Measurements from ENCODE around the gene CHD8.

Gene CHD8

DNA sequence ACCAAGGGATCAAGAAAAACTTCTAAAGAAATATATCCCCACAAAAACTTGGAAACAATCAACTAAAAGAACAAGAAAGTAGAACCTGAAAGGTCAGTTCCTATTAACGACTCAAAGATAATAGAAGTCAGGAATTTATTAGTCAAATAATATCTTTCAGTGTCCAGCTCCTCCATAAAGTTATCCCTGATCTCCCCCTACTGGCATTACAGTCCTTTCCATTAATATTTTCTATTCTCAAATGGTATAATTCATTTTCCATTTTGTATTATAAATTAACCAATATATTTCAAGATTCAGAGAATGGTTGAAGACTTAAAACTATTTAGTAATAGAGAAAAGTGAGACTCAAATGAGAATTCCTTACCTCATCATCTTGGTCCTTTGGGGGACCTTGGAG, 60.5 kb downstream of the CHD8 start:
- in situ Hi-C loops (cut with MboI; ENCODE audit: low sequenced_read_pairs, unreplicated experiment) = no loop called here
- DNase-seq (ENCODE audit: low spot score) = no peak
- TF ChIP-seq, protein P1, sequence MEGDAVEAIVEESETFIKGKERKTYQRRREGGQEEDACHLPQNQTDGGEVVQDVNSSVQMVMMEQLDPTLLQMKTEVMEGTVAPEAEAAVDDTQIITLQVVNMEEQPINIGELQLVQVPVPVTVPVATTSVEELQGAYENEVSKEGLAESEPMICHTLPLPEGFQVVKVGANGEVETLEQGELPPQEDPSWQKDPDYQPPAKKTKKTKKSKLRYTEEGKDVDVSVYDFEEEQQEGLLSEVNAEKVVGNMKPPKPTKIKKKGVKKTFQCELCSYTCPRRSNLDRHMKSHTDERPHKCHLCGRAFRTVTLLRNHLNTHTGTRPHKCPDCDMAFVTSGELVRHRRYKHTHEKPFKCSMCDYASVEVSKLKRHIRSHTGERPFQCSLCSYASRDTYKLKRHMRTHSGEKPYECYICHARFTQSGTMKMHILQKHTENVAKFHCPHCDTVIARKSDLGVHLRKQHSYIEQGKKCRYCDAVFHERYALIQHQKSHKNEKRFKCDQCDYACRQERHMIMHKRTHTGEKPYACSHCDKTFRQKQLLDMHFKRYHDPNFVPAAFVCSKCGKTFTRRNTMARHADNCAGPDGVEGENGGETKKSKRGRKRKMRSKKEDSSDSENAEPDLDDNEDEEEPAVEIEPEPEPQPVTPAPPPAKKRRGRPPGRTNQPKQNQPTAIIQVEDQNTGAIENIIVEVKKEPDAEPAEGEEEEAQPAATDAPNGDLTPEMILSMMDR (IDR thresholded peaks at IDR 0.05; ENCODE audit: borderline replicate concordance, control extremely low read depth, extremely low read depth, insufficient read depth, missing control alignments) = no peak

DNA sequence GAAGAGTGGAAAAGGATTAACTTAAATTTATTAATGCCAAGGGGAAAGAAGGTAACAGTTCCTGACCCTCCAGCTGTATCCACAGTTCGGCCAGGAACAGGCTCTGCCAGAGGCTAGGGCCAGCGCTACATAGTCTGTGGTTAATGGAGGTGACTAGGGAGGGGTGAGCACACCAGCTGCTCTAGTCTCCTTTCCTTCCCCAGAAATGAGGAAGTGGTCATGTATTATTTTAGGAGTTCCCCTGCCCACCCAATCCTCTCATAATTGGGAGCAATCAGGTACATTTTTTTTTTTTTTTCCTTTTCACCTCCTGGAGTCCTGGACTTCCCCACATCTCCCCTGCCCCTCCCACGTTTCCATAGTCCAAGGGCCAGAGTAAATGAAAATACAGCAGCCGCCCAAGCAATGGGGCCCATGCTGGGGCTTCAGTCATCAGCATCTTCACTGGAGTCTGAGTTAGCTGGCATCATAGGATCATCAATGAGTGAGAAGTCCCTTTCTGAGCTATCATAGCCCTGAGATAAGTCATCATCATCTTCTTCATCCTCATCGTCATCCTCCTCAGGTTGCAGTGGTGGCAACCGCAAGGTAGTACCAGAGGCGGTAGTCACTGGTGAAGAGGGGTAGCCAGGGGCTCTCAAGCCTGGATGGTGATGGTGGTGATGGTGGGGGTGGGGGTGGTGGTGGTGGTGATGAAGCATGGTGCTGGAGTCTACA, 70.6 kb downstream of the CHD8 start:
- peak; percentile 56 for DNase-seq (ENCODE audit: low spot score)
- TF ChIP-seq, protein P1 (IDR thresholded peaks at IDR 0.05; ENCODE audit: borderline replicate concordance, control extremely low read depth, extremely low read depth, insufficient read depth, missing control alignments) = no peak
- in situ Hi-C loops (cut with MboI; ENCODE audit: low sequenced_read_pairs, unreplicated experiment) = no loop called here

DNA sequence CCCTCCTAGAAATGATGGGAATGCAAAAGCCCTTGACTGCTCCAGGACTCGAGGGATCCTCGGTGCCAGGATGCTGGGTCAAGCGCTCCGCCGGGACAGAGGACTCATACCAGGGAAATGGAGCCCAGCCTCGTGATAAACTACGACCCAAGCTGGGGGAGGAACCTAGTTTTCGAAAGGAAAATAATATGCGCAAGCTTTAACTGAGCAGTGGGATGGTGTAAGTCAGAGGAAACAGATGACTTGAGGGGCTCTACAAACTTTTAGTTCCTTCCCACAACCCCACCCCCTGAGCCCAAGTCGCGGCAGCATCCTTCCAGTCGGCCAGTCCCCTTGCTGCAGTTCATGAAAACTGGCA, 71.5 kb downstream of the CHD8 start:
- in situ Hi-C loops (cut with MboI; ENCODE audit: low sequenced_read_pairs, unreplicated experiment) = no loop called here
- DNase-seq (ENCODE audit: low spot score) = no peak
- TF ChIP-seq, protein P1 (IDR thresholded peaks at IDR 0.05; ENCODE audit: borderline replicate concordance, control extremely low read depth, extremely low read depth, insufficient read depth, missing control alignments) = no peak

DNA sequence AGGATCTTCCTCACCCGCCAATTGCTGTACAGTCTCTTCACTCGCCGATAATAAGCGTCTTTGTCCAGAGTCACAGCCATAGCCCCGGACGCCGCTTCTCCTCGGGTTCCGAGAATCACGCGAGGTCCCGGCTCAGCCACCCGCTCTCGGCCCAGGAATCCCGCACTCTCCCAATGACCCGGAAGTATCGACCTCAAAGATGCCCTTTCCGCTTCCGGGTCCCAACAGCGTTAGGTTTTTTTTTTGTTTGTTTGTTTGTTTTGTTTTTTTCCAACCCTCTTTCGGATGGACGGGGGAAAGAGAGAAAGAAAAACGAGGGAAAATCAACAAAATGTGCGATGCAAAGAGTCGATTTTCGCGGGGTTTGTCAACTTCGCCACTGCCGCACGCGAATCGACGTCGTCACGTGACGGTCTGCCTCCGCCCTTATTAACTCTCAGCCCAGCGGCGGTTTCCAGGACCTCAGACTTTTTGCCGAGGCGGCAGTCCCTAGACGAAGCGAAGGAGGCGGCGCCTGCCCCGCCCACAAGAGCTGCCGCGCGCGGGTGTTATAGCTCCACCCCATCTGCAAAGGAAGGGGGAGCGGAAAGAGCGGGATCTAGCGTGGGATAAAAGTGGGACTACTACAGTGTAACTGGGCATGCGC, 72.0 kb downstream of the CHD8 start, which contains the start of gene SUPT16H:
Gene SUPT16H (minus strand): TSS at position 172 of the 646 bp plus-strand sequence. CDS start 92 bp downstream, at position 80.
- in situ Hi-C loops (cut with MboI; ENCODE audit: low sequenced_read_pairs, unreplicated experiment) = no loop called here
- peak; percentile 90 for DNase-seq (ENCODE audit: low spot score)
- TF ChIP-seq, protein P1 (IDR thresholded peaks at IDR 0.05; ENCODE audit: borderline replicate concordance, control extremely low read depth, extremely low read depth, insufficient read depth, missing control alignments) = no peak

DNA sequence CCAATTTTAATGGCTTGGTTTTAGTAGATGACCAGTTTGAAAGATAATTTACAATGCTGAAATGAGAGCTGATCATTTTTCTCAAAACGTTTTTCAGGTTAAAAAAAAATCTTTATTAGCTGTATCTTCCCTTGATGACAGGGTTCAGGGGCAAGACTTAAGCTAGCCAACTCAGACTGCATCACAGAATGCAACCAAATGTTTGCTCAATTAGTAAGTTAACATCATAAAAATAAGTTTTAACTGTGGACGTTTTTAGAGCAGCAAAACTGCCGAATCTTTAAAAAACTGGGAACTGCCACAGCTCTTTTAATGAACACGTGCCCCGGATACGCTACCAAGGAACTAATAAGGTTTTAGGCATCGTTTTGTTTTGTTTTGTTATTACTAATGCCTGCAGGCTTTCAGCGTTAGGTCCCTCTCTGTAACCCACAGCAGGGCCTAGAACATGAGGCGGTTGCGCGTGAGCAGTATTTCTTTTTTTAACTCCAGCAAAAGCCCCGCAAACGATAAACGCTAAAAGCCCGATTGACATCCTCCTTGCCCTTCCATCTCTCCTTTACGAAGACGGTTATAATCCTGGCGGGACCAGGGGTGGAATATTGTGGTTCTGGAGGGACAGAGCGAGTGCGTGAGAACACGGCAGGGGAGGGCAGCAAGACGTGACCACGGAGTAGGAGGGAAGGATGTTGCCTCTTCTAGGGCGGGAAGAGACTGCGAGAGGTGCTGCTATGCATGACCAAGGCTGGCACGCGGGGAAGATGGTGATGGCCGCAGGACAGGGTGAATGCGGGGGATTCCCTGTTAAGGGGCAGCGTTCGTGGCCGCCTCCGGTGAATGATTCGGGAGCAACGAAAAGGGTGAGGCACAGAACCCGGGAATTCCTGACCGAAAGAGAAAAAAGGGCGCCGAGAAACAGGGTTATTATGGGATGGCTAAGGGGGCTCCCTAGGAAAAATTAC, 72.8 kb downstream of the CHD8 start:
- TF ChIP-seq, protein P1 (IDR thresholded peaks at IDR 0.05; ENCODE audit: borderline replicate concordance, control extremely low read depth, extremely low read depth, insufficient read depth, missing control alignments) = no peak
- peak; percentile 49 for DNase-seq (ENCODE audit: low spot score)
- in situ Hi-C loops (cut with MboI; ENCODE audit: low sequenced_read_pairs, unreplicated experiment) = no loop called here

DNA sequence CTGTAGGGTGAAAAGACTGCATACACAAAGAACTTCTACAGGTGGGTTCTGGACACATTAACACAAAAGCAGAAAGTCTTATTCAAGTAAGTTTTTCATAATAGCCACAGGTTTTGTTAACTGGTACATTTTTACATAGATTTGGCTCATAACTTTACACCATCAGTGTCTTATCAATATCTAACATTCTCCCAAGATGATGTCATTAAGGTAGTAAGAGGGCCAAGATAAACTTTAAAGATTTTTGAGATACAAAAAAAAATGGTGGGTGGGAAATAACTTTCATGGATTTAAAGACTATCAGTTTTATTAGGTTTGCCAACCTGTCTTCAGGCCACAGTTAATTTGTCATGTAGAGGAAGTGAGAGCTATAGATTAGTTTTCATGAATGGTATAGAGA, 73.8 kb downstream of the CHD8 start:
- in situ Hi-C loops (cut with MboI; ENCODE audit: low sequenced_read_pairs, unreplicated experiment) = no loop called here
- TF ChIP-seq, protein P1 (IDR thresholded peaks at IDR 0.05; ENCODE audit: borderline replicate concordance, control extremely low read depth, extremely low read depth, insufficient read depth, missing control alignments) = no peak
- no peak for DNase-seq (ENCODE audit: low spot score)

All from GM13976 (cell line).